GM12872 (cell line): ENCODE data around the gene GLCE.

Experiments
- TF ChIP-seq, protein P1 (sequence below): IDR thresholded peaks from 3 replicates; pipeline ENCODE4 v1.5.1; 2011; ENCODE audit warnings: low read depth, mild to moderate bottlenecking, low read length, moderate library complexity; ENCODE audit not compliant: insufficient read depth

Gene GLCE

DNA sequence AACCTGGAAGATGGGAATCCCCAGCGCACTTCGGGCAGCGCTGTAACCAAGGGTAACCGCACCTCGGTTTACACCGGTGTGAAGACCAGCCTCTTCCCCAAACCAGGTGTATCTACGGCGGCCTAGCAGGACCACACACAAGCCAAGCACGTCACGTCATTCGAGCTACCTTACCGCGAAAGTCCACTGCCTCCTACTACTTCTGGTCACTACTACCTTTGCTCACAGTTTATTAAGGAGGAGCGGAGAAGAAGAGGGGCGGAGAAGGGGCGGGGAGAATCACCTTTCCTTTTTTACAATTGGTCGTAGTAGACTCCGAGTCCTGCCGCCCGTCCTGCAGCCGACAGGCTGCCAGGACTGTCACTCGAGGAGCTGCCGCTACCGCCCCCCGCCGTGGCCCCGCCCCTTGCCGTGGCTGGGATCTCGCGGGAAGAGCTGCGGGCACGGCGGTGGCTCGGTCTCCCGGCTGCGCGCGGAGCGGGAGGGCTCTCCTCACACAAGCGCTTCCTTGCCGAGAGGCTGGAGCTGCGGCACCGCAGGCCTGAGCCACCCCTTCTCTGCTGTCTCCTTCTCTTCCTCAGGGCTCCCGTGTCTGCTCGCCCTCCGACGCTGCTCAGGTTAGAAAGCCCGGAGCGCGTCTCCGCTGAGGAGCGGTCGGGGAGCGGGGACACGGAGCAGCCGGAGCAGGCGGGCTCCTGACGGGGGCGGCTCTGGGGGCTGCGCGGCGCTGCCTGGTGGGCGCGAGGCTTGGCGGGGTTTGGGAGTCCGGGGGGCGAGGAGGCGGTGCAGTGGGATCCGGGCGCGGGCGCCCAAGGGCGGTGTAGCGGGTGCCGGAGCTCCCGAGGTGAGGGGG lies at the start of gene GLCE:
Gene GLCE (plus strand): TSS at position 495 of the 853 bp plus-strand sequence. CDS start 95,172 bp downstream, outside the sequence.
- TF ChIP-seq, protein P1, sequence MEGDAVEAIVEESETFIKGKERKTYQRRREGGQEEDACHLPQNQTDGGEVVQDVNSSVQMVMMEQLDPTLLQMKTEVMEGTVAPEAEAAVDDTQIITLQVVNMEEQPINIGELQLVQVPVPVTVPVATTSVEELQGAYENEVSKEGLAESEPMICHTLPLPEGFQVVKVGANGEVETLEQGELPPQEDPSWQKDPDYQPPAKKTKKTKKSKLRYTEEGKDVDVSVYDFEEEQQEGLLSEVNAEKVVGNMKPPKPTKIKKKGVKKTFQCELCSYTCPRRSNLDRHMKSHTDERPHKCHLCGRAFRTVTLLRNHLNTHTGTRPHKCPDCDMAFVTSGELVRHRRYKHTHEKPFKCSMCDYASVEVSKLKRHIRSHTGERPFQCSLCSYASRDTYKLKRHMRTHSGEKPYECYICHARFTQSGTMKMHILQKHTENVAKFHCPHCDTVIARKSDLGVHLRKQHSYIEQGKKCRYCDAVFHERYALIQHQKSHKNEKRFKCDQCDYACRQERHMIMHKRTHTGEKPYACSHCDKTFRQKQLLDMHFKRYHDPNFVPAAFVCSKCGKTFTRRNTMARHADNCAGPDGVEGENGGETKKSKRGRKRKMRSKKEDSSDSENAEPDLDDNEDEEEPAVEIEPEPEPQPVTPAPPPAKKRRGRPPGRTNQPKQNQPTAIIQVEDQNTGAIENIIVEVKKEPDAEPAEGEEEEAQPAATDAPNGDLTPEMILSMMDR: no peak

DNA sequence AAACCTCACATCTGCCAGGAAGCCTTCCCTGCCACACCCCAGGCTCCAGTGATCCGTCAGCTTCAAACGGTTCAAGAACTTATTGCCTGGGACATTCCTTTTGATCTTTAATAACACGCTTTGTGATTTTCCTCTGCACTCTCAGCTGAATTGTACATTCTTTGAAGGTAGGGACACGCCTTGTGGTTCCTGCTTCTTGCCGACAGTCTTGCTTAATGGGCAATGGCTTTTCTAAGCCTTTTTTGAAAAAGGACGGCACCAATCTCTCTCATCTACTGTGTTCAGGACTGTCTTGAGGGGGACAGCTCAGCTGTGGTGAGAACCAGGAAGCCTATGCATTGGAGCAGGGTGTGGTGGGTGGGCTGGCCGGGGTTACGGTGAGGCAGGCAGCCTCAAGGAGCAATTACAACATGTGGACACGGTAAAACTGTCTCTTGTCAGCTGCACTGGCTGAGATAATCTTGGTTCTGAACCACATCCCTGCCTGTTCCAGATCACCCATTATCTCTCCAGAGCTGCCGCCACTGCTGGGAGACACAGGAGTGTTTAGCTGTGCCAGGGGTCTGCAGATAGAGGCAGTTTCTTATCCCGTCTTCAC lies 46.0 kb upstream of the GLCE start:
- TF ChIP-seq, protein P1: no peak

DNA sequence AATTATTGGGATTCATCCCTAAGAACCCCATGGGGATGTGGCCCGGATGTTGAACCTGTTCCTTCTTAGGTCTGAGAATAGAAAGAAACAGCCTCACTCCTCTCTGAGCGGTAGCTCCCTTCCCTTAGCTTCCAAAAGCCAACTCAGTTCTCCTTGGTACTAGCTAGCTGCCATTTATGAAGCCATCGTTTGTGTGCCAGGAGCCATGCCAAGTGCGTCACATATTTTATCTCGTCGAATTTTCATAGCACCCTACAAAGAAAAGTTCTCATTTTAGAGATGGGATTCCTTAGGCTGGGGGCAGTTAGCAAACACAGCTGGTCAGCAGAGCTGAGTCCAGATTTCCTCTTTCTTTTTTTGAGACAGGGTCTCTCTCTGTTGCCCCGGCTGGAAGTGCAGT lies 45.4 kb upstream of the GLCE start:
- TF ChIP-seq, protein P1: no peak

DNA sequence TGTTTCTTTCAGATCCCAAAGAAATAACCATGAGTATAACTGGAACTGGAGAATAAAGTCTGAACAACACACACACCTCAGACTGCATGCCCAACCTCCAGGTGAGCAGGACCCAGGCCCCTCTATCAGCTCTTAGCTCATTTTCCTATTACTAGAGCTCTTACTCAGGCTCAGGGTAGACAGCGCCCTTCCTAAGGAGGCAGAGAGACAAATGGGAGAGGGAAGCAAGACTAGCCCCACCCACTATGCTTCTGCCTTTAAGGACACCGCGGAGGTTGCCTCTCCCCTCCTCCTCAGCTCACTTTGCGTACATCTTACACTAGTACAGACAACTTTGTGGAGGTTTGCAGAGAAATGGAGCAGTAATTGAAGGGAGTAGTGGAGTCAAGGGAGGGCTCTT lies 44.0 kb upstream of the GLCE start:
- TF ChIP-seq, protein P1: no peak

DNA sequence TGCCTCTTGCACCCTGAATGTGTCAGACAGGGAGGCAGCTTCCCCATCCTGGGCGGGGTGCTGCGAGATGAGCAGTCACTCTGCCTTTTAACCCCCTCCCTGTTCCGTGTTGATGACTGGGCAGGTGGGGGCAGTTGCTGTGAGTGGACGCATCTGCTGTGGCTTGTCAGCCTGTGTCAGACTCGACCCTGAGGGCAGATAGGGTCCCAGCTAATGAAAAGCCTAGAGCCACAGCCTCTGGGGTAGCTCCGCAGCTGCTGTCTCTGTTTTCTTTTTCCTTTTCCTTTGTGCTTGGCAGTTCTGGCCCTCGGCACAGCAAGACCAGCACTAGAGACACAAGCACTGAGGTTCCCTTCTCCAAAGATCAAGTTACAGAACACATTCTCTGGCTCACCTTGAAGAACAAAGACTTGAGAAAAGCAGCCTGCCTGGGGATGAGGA lies 43.0 kb upstream of the GLCE start:
- TF ChIP-seq, protein P1: no peak

DNA sequence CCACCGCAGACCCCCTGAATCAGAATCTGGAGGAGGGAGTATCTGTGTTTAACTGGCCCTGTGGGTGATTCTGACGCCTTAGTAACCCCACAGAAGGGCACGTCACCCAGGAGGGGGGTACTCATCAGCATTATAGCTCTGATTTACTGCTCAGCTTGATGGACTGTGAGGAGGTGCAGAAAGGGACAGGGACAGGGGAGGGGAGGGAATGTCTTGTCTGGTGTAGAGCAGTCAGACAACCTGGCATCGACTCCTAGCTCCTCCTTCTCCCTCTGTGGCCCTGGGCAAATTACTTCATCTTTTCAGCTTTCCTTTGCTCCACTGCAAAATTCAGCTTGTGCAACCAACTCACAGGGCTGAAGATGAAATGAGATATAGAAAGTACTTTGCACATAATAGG lies 42.3 kb upstream of the GLCE start:
- TF ChIP-seq, protein P1: no peak

DNA sequence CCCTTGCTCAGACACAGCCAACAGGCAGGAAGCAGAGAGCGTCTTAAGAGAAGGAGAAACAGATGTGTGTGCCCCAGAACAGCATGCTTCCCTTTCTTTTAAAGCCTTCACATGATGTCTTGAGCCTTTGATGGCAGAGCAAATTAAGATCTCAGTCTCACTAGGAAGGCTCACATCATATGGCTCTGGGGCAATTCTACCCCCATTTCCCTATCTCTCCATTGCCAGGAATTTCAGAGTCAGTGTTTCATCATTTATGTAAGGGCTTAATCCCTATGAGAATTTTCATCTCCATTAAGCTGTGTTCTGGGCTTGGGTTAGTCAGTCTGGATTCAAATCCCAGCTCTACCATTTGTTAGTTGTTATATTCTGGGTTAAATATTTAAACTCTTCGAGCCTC lies 41.4 kb upstream of the GLCE start:
- TF ChIP-seq, protein P1: no peak
